HG03060 (cell line): ENCODE results near the gene ARHGEF28.

Experiments
- ATAC-seq: cut with Tn5 transposase; IDR thresholded peaks from one replicate; pipeline ENCODE4 v1.9.1; 2021; ENCODE audit warnings: low read depth, moderate number of reproducible peaks; ENCODE audit not compliant: unreplicated experiment

The ARHGEF28 gene

DNA sequence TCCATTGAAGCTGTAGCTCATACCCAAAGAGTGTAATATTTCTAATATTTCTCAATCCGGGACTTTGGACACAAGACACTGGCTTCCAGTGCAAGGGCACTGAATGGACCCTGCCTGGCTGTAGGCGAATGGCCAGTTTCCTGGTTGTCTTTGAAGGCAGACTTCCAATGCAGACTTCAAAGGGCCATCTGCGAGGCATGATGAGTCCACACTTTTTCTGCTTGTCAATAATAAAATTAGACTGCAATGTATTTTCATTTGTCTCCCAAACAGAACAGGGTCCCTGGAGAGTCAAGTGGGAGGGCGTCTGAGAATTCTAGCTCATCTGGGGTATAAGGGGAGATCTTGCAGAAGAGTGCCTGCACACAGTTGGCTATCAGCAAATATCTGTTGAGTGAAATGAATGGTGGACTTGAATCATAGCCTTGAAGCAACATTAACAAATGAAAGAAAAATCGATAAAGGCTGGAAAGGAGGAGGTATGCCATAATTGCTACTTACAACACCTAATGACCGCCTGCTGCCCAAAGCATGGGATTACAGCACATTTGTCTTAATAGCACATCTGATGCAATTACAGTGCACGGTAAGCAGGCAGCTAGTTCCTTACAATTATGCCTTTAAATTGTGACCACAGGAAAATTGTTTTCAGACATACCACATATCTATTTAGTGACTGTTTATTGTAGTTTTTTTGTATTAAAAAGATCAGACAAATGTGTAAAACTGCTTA, 137.5 kb downstream of the ARHGEF28 start:
- ATAC-seq, result no peak

DNA sequence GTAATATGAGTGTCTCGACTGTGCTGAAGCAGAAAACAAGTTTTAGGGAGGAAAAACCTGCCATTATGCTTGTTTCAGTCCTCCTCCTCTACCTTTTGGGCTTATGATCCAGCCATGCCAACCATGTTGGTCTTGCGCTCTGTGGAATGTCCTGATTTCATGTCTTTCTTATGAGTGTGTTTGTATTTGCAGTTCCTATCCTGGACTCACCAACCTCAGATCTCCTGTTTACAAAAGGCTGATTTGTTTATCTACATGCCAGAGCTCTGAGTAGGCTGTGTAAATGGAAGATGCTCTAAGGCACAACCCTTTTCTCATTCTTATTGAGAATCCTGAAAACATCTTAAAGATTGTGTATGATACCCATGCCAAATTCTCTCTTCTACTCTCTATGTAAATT, 138.6 kb downstream of the ARHGEF28 start:
- no peak for ATAC-seq

GRCh38 chr5:73764996-73765395, 139.0 kb downstream of the ARHGEF28 start:
- no peak for ATAC-seq

DNA sequence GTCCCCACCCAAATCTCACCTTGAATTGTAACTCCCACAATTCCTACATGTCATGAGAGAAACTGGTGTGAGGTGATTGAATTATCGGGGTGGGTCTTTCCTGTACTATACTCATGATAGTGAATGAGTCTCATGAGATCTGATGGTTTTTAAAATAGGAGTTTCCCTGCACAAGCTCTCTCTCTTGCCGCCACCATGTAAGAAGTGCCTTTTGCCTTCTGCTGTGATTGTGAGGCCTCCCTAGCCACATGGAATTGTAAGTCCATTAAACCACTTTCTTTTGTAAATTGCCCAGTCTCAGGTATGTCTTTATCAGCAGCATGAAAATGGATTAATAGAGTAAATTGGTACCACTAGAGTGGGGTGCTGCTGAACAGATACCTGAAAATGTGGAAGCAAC, 140.9 kb downstream of the ARHGEF28 start:
- ATAC-seq, result no peak

DNA sequence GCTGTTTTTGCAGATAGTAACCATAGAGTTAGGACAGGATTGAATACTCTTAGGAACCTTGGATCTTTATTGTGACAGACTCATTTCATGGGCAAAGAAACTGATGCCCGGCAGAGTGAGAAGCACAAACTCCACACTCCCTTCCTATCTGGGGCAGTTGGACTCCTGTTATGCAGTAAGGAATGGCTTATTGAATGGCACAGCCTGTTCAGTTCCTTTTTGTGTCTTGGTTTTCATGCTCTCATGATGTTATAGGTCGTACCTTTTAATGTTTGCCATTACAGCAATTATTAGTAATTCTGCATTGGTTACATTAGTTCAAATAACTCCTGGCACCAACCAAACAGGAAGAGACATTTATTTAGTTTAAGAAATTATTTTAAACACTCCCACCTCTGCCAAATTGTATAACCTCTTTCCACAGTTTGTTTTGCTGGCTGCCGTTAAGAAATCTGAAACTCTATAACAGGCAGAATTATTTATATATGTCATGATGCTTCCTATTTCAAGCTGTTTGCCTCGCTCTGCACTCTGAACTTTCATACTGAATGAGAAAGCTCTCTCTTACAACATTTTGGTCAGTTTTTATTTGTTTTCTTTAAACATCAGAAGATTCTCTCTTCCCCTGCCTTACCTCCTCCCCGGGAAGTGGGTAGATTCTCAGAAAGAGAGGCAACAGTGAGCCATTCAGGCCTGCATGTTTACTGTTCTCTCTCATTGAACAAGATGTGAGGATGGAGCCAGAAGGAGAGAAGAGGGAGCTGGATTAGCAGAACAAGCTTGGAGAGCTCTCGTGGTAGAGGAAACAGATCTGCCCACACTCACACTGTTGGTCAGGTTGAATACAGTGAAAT, 144.4 kb downstream of the ARHGEF28 start:
- no peak for ATAC-seq

- ATAC-seq, result no peak
These were observed 148.9 kb downstream of the ARHGEF28 start for GRCh38 chr5:73774924-73775323.

DNA sequence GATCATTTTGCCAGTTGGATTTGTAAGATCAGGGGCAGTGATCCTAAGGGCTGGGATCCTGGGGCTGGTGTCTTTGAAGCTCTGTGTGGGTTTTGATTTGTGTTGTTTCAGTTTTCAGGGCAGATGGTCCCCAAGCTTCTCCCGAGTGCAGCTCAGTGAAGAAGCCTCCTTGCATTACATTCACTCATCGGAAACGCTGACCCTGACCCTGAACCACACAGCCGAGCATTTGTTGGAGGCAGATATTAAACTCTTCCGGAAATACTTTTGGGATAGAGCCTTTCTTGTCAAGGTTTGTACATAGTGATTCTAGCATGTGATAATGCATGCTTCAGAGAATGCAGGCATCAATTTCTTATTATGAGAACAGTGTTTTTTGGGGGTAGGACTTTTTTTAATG, 150.4 kb downstream of the ARHGEF28 start:
- no peak for ATAC-seq

DNA sequence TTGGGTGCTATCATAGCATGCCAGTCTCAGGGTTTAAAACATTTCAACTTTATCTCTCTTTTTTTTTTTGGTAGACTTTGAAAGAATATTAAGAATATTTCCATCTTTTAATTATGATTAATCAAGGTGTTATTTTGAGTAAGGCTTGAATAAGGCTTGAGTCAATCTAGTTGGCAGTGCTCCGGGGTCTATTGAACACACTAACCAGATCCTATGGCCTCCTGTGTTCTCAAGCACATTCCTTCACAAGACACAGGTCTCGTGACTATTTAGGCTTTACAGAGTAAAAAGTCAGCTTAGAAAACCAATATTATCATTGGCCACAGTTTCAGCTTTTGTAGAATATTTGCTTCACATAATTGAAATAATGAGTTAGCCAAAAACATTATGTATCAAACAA, 151.2 kb downstream of the ARHGEF28 start:
- no peak for ATAC-seq

DNA sequence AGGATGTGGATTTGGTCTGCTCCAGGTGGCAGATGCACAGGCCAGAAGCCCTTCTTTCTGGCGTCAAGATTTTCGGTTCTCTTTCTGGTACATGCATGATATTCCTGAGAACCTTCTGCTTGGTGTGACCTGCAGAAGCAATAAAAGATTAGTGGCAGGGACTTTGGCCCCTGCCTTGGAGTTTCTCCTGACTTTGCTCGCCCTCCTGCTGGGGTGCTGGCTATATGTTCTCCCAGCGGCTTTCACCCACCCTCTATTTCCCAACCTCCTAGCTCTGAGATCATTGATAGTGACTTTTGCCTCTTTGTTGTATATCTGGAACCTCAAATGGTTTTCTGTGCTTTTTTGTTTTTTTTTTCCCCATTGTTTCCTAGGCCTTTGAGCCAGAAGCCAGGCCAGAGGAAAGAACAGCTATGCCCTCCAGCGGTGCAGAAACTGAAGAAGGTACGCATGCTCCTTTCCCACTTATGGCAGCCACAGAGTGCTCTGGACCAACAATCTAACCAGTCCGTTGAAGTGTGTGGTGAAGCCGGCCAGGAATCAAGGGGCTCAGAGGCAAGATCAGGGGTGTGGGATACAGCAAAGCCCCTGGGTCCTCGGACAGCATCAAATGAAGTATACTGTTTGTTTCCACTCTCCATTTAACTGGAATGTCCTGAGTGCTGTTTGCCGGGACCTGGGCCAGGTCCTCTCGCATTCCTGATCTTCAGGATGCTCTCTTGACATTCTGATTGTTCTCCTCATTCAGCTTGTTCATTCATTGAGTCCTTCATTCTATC, 154.5 kb downstream of the ARHGEF28 start:
- no peak for ATAC-seq

- no peak for ATAC-seq
These were observed 155.2 kb downstream of the ARHGEF28 start for GRCh38 chr5:73781107-73781768.

GRCh38 chr5:73783828-73784227, 157.8 kb downstream of the ARHGEF28 start:
- ATAC-seq, result no peak

- no peak for ATAC-seq
These were observed 160.2 kb downstream of the ARHGEF28 start for GRCh38 chr5:73786043-73786831.

DNA sequence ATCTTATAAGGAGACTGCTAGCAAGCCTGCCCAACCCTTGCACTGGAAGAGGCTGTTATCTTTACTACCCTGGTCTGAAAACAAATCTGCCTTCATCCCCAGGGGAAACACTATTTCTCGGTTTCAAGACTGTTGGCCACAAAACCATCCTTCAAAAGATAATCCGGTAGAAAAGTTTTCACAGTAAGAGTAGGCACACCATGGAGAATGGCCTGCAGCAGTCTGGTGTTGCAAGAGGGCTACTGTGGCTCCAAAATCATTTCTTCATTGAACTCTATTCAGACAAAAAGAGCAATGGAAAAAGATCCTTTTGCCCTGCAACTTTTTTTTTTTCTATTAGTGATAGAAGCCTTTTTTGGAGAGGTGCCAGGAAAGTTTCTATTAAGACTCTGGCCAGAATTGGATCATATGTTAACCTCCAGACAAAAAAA, 163.9 kb downstream of the ARHGEF28 start:
- ATAC-seq, result no peak

- ATAC-seq, result no peak
These were observed 165.4 kb downstream of the ARHGEF28 start for GRCh38 chr5:73791389-73791788.

- ATAC-seq, result no peak
These were observed 166.8 kb downstream of the ARHGEF28 start for GRCh38 chr5:73792687-73793320.

DNA sequence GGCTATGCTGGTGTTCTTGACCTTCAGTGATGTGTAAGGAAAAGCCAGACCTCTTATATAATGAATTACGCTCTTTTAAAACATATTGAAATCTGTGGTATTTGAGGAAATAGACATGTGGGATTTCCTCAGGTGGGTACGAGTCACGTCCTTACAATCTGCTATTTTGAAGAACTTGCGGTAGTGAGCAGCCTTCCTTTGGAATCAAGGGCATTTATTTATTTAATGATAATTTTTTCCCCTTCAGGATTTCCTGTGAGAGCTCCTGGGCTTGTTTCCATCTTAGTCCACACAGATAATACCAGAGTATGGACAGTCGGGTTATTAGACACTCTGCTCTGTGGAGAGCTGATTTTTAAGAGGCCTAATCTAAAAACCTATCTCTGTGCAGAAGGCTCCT, 167.9 kb downstream of the ARHGEF28 start:
- ATAC-seq, result no peak

DNA sequence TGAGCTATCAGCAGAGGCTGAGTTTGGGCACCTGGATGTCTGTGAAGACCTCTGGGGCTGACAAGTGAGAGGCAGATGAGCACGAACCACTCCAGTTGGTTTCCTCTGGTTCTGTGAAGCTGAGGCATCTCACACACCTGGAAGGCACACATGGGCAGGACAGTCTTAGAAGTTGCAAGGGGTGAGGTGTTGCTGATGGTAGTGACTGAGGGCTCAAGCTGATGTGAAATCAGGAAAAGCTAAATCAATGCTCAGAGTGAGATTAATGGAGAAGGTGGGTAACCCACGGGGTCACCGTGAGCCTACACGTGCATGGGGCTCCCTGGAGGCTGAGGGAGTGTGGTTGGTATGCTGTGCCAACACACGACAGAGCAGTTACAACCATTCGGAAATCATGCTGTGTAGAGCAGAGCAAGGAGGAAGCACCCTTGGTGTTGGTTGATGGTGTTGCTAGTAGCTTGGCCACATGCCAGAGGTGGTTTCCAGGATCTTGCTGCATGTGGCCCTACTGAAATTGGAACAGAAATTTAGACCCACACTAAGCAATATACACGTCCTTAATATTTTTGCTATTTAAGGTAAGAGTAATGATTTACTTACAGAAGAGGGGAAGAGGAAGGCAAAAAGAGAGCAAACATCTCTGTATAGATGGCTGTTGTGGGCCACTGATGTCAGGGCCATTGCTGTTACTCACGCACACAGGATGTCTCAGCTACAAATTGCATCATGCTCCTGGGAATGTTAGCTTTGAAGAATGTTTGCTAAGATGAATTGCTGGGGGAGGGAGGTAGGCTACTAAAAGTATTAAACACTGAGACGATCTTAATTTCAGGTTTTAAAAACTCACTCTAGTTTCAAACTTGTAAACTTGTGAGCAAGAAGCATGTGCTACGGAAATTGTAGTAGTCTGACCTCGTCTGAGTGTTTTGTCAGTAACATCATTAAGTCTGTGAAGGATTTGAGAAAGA, 170.5 kb downstream of the ARHGEF28 start:
- no peak for ATAC-seq

GRCh38 chr5:73797132-73797510, 171.1 kb downstream of the ARHGEF28 start:
- no peak for ATAC-seq
